Esophagus squamous epithelium (tissue), 4 donors: Measurements from ENCODE around the gene SLC13A2.

ENCODE experiments used
- CTCF ChIP-seq, 6 experiments: fragments of 450-650 bp in 4 of 6; fragments of 200-600 bp in 2 of 6; sonication (generic) in 2 of 6; IDR thresholded peaks; one replicate each; pipeline ENCODE4 v1.5.1; 2016 to 2019; ENCODE audit warnings: antibody characterized with exemption in 6 of 6, mild to moderate bottlenecking in 4 of 6, moderate library complexity in 4 of 6
- POLR2A ChIP-seq, 4 donors: fragments of 450-650 bp; IDR thresholded peaks; one replicate each; pipeline ENCODE4 v1.6.1; 2017; ENCODE audit warnings: antibody characterized with exemption in 4 of 4, mild to moderate bottlenecking in 4 of 4, moderate library complexity in 3 of 4

DNA sequence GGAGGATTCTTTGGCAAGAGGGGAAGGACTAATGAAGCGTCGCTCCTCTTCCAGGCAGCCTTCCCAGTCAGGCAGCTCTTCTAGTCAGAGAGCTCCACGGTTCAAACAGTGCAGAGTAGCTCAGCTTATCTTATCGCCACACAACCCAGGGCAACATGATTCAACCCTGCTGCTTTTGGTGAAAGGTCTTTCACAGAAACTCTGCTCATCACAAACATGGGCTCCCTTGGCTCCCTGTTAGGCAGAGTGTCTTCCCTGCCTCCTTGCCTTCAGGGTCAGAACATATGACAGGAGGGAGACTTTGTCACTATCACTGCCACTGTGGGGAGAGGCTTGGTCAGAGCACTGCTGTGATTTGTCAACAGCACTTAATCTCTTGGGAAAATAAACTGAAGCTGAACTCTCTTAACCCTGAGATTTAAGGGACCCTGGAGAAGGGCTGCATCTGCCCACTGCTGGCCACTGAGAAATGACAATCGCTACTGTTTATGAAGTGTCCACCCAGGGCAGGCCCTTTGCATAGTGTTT, 6.9 kb upstream of the SLC13A2 start:
- TF ChIP-seq CTCF (IDR thresholded peaks at IDR 0.05) (no peak), POLR2A (IDR thresholded peaks at IDR 0.05) (no peak)
